H1 (cell line): ENCODE measurements around the gene MRI1. TPM values are rescaled to one million over a fixed set of nuclear protein-coding genes. Genes with fewer than 3 reads are reported as not detected.

Experiments used
- ASH2L ChIP-seq: fragments of 200-600, 300-600 bp; sonication (generic); IDR thresholded peaks from one replicate; pipeline ENCODE4 v1.7.1; 2017; ENCODE audit warnings: low read length
- BRCA1 ChIP-seq: IDR thresholded peaks from 2 replicates; pipeline ENCODE4 v1.6.1; 2012; ENCODE audit warnings: low read depth, low read length, improper control_type of control experiment
- CHD1 ChIP-seq: IDR thresholded peaks from 2 replicates; pipeline ENCODE4 v1.6.1; 2012; ENCODE audit warnings: low read depth, low read length, improper control_type of control experiment
- CREB1 ChIP-seq: IDR thresholded peaks from 2 replicates; pipeline ENCODE4 v1.6.1; 2012; ENCODE audit warnings: inconsistent platforms
- EP300 ChIP-seq, 2 experiments: IDR thresholded peaks; 1 replicate in 1 of 2; 2 replicates in 1 of 2; pipeline ENCODE4 v1.6.1; 2011 to 2012; ENCODE audit warnings: low read depth in 2 of 2, low read length in 2 of 2, mild to moderate bottlenecking in 2 of 2, borderline replicate concordance in 1 of 2, inconsistent platforms in 1 of 2, moderate library complexity in 1 of 2
- FOSL1 ChIP-seq: IDR thresholded peaks from 2 replicates; pipeline ENCODE4 v1.6.1; 2011; ENCODE audit warnings: mild to moderate bottlenecking, low read depth, low read length, moderate library complexity; ENCODE audit not compliant: insufficient read depth
- GABPA ChIP-seq: IDR thresholded peaks from 2 replicates; pipeline ENCODE4 v1.6.1; 2011; ENCODE audit warnings: mild to moderate bottlenecking, low read length, moderate library complexity, borderline replicate concordance; ENCODE audit not compliant: insufficient read depth
- HDAC6 ChIP-seq: IDR thresholded peaks from one replicate; pipeline ENCODE4 v1.7.1; 2012; ENCODE audit warnings: low read depth, mild to moderate bottlenecking, inconsistent platforms, low read length, moderate library complexity
- JUN ChIP-seq: IDR thresholded peaks from 2 replicates; pipeline ENCODE4 v1.6.1; 2011; ENCODE audit warnings: low read depth, mild to moderate bottlenecking, improper control_type of control experiment, low read length
- JUND ChIP-seq: IDR thresholded peaks from 2 replicates; pipeline ENCODE4 v1.6.1; 2011; ENCODE audit warnings: mild to moderate bottlenecking, improper control_type of control experiment, low read length
- NANOG ChIP-seq: IDR thresholded peaks from 2 replicates; pipeline ENCODE4 v1.6.1; 2011; ENCODE audit warnings: low read length, low read depth, mild to moderate bottlenecking, inconsistent platforms; ENCODE audit not compliant: insufficient read depth, poor library complexity, severe bottlenecking
- NRF1 ChIP-seq: IDR thresholded peaks from 2 replicates; pipeline ENCODE4 v1.6.1; 2011; ENCODE audit warnings: mild to moderate bottlenecking, low read depth, low read length, improper control_type of control experiment
- POU5F1 ChIP-seq: IDR thresholded peaks from 2 replicates; pipeline ENCODE4 v1.6.1; 2011; ENCODE audit warnings: low read depth, mild to moderate bottlenecking, low read length, moderate library complexity
- RBBP5 ChIP-seq: IDR thresholded peaks from 2 replicates; pipeline ENCODE4 v1.7.1; 2012; ENCODE audit warnings: low read depth, mild to moderate bottlenecking, inconsistent platforms, low read length, moderate library complexity, borderline replicate concordance
- SAP30 ChIP-seq: fragments of 300-600 bp; sonication (generic); IDR thresholded peaks from 2 replicates; pipeline ENCODE4 v1.7.1; 2012; ENCODE audit warnings: low read length, moderate library complexity, mild to moderate bottlenecking, inconsistent platforms; ENCODE audit not compliant: insufficient read depth, insufficient replicate concordance
- SIN3A ChIP-seq, 2 experiments: IDR thresholded peaks in 1 of 2; conservative IDR thresholded peaks in 1 of 2; 2 replicates each; pipeline ENCODE4 v1.6.1; 2011 to 2012; ENCODE audit warnings: low read length in 2 of 2, improper control_type of control experiment in 1 of 2, low read depth in 1 of 2, mild to moderate bottlenecking in 1 of 2
- SIRT6 ChIP-seq: IDR thresholded peaks from one replicate; pipeline ENCODE4 v1.7.1; 2012; ENCODE audit warnings: low read length, inconsistent platforms
- SIX5 ChIP-seq: IDR thresholded peaks from 2 replicates; pipeline ENCODE4 v1.6.1; 2011; ENCODE audit warnings: mild to moderate bottlenecking, low read depth, low read length
- SP2 ChIP-seq: IDR thresholded peaks from 2 replicates; pipeline ENCODE4 v1.6.1; 2012; ENCODE audit warnings: mild to moderate bottlenecking, low read length, inconsistent platforms
- SP4 ChIP-seq: IDR thresholded peaks from 2 replicates; pipeline ENCODE4 v1.6.1; 2012; ENCODE audit warnings: low read length, inconsistent platforms
- SRF ChIP-seq: IDR thresholded peaks from 2 replicates; pipeline ENCODE4 v1.6.1; 2011; ENCODE audit warnings: mild to moderate bottlenecking, low read depth, low read length, moderate library complexity
- ZNF274 ChIP-seq: IDR thresholded peaks from 2 replicates; pipeline ENCODE4 v1.7.0; 2012; ENCODE audit warnings: low read length, borderline replicate concordance; ENCODE audit errors: extremely low read depth
- polyA plus RNA-seq, 7 experiments: library from polyadenylated mRNA; depleted of rRNA in 3 of 7; stranded (reverse) in 5 of 7; unstranded in 2 of 7; fragments of >200 nt in 5 of 7; fragments of 200-250 nt in 2 of 7; gene quantifications; 1 replicate in 5 of 7; 2 replicates in 1 of 7; 4 replicates in 1 of 7; pipeline versions ENCODE4 v1.2.1 to v1.2.3, GENCODE V29; 2011 to 2013; ENCODE audit warnings: missing spikeins in 2 of 7, mixed read lengths in 2 of 7
- total RNA-seq: library from RNA; stranded (reverse); fragmentation: NEBNext Ultra II Directional; extraction: Animal tissue kit (Norgen Biotek cat#: 25700); gene quantifications from 2 replicates; pipeline ENCODE4 v1.2.1, GENCODE V29; 2021
- TF ChIP-seq, protein P1 (sequence below), 3 experiments: IDR thresholded peaks; 1 replicate in 2 of 3; 2 replicates in 1 of 3; pipeline versions ENCODE4 v1.5.1 to v1.6.1; 2011; ENCODE audit warnings: low read length in 3 of 3, mild to moderate bottlenecking in 3 of 3, inconsistent platforms in 2 of 3, low read depth in 1 of 3, moderate library complexity in 1 of 3; ENCODE audit not compliant: insufficient read depth in 1 of 3; ENCODE audit errors: control extremely low read depth in 1 of 3

The MRI1 gene
- total and polyA plus RNA-seq, 2 of the 8 experiments (the other 6 are each of a cell fraction or from before 2014, with no cell fraction given), result 24.5 to 29.5 TPM

- 0 out of 4 replicates have a peak, but pooled peaks of 1 of the 2 experiments have one; percentile 47 for TF ChIP-seq SIN3A (conservative IDR thresholded peaks at IDR 0.05 in 1 of 2, IDR thresholded peaks at IDR 0.05 in 1 of 2; ENCODE audit: low read depth in 1 of 2, low read length in 2 of 2)
- TF ChIP-seq JUN, result no peak
- TF ChIP-seq ASH2L, result peak; percentile 6
- no peak for TF ChIP-seq SP2
- TF ChIP-seq BRCA1, result no peak
- no peak for TF ChIP-seq EP300 (IDR thresholded peaks at IDR 0.05; ENCODE audit: borderline replicate concordance in 1 of 2, low read depth in 2 of 2, low read length in 2 of 2)
- no peak for TF ChIP-seq RBBP5
- TF ChIP-seq SIX5, result no peak
- TF ChIP-seq NRF1, result no peak
- no peak for TF ChIP-seq NANOG
- TF ChIP-seq SRF, result no peak
- TF ChIP-seq JUND, result no peak
- TF ChIP-seq POU5F1, result no peak
- TF ChIP-seq SAP30, result peak; percentile 70
- TF ChIP-seq, protein P1, sequence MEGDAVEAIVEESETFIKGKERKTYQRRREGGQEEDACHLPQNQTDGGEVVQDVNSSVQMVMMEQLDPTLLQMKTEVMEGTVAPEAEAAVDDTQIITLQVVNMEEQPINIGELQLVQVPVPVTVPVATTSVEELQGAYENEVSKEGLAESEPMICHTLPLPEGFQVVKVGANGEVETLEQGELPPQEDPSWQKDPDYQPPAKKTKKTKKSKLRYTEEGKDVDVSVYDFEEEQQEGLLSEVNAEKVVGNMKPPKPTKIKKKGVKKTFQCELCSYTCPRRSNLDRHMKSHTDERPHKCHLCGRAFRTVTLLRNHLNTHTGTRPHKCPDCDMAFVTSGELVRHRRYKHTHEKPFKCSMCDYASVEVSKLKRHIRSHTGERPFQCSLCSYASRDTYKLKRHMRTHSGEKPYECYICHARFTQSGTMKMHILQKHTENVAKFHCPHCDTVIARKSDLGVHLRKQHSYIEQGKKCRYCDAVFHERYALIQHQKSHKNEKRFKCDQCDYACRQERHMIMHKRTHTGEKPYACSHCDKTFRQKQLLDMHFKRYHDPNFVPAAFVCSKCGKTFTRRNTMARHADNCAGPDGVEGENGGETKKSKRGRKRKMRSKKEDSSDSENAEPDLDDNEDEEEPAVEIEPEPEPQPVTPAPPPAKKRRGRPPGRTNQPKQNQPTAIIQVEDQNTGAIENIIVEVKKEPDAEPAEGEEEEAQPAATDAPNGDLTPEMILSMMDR (IDR thresholded peaks at IDR 0.05; ENCODE audit: control extremely low read depth in 1 of 3, insufficient read depth in 1 of 3, low read depth in 1 of 3, low read length in 3 of 3), result no peak
- no peak for TF ChIP-seq HDAC6
- no peak for TF ChIP-seq ZNF274
- TF ChIP-seq SP4, result peak; percentile 10; the same call in 1 of the 2 replicates
- no peak for TF ChIP-seq FOSL1
- no peak for TF ChIP-seq CREB1
- TF ChIP-seq SIRT6, result no peak
- peak; percentile 32; the same call in 1 of the 2 replicates for TF ChIP-seq GABPA
- TF ChIP-seq CHD1, result no peak
These were observed 31.4 kb downstream of the MRI1 start (continued) for GRCh38 chr19:13795595-13796300.
